Activated CD8-positive, alpha-beta memory T cell treated with anti-CD3 and anti-CD28 coated beads, Interleukin-2, amount 50 U/mL, for 48 hours (primary cell): ENCODE data around the gene CREB5.
"Not testable (repeated sequence)": the region's sequence is repeated elsewhere in the genome, so short reads cannot be mapped to it uniquely, and the experiment has no call there.

ENCODE experiments used
- DNase-seq: peaks from one replicate; pipeline ENCODE4 v3.0.0-alpha.2; 2020

Gene CREB5

GRCh38 chr7:28758186-28758585, 345.9 kb downstream of the CREB5 start:
- DNase-seq, result no peak

GRCh38 chr7:28759475-28759971, 347.2 kb downstream of the CREB5 start:
- no peak for DNase-seq

GRCh38 chr7:28761505-28761904, 349.2 kb downstream of the CREB5 start:
- no peak for DNase-seq

GRCh38 chr7:28762651-28763050, 350.3 kb downstream of the CREB5 start:
- no peak for DNase-seq

GRCh38 chr7:28766359-28766758, 354.0 kb downstream of the CREB5 start:
- DNase-seq, result no peak

- DNase-seq, result no peak
Observed at GRCh38 chr7:28767356-28767755, 355.0 kb downstream of the CREB5 start.

GRCh38 chr7:28768577-28769147, 356.3 kb downstream of the CREB5 start:
- no peak for DNase-seq

- no peak for DNase-seq
Observed at GRCh38 chr7:28771906-28772622, 359.7 kb downstream of the CREB5 start.

- no peak for DNase-seq
Observed at GRCh38 chr7:28773423-28774145, 361.3 kb downstream of the CREB5 start.

GRCh38 chr7:28774261-28774988, 362.1 kb downstream of the CREB5 start:
- no peak for DNase-seq

GRCh38 chr7:28776463-28777157, 364.3 kb downstream of the CREB5 start:
- no peak for DNase-seq

GRCh38 chr7:28778786-28779185, 366.5 kb downstream of the CREB5 start:
- DNase-seq, result no peak

- DNase-seq, result no peak
Observed at GRCh38 chr7:28779954-28780353, 367.6 kb downstream of the CREB5 start.

GRCh38 chr7:28782362-28782761, 370.0 kb downstream of the CREB5 start:
- no peak for DNase-seq

GRCh38 chr7:28784171-28784902, 372.0 kb downstream of the CREB5 start:
- DNase-seq, result no peak

GRCh38 chr7:28785041-28785995, 373.0 kb downstream of the CREB5 start:
- DNase-seq, result no peak

- not testable (repeated sequence) for DNase-seq
Observed at GRCh38 chr7:28786156-28786555, 373.8 kb downstream of the CREB5 start.

- DNase-seq, result no peak
Observed at GRCh38 chr7:28787106-28787505, 374.8 kb downstream of the CREB5 start.

- no peak for DNase-seq
Observed at GRCh38 chr7:28790467-28790866, 378.1 kb downstream of the CREB5 start.

- no peak for DNase-seq
Observed at GRCh38 chr7:28792858-28793257, 380.5 kb downstream of the CREB5 start.
